Right lung (tissue), 10 donors: ENCODE measurements around the gene GCH1. TPM values are rescaled to one million over a fixed set of nuclear protein-coding genes. Genes with fewer than 3 reads are reported as not detected.
"Not testable (repeated sequence)": the region's sequence is repeated elsewhere in the genome, so short reads cannot be mapped to it uniquely, and the experiment has no call there.

Experiments
- DNase-seq, 2 donors: peaks; one replicate each; pipeline ENCODE4 v3.0.0-alpha.2; 2013
- long read RNA-seq, 8 donors: transcript quantifications; one replicate each; lab custom pipeline, GENCODE V29; 2026
- polyA plus RNA-seq, 5 donors: library from polyadenylated mRNA; unstranded; fragments of 120-200 nt; gene quantifications; one replicate each; pipeline versions ENCODE4 v1.2.1 to v1.2.3, GENCODE V29; 2013; ENCODE audit warnings: inconsistent platforms in 1 of 5, low replicate concordance in 1 of 5; ENCODE audit not compliant: insufficient read length in 5 of 5, insufficient read depth in 1 of 5

GCH1 gene
- polyA plus RNA-seq, result 1 to 10 TPM; 5.6 to 8.1 (median 6.0) TPM
- long read RNA-seq, donor 1, partial matches to known transcripts, result 0 of 2 reads
- long read RNA-seq, donor 1, other reads (novel, unspliced or antisense), result 0 of 2 reads
- long read RNA-seq, donor 2, partial matches to known transcripts, result 0 of 2 reads
- long read RNA-seq, donor 2, other reads (novel, unspliced or antisense), result 0 of 2 reads
- long read RNA-seq, donor 3, partial matches to known transcripts, result 0 of 2 reads
- long read RNA-seq, donor 3, other reads (novel, unspliced or antisense), result 0 of 2 reads
- long read RNA-seq, donor 4, partial matches to known transcripts, result 0 of 2 reads
- long read RNA-seq, donor 4, other reads (novel, unspliced or antisense), result 0 of 2 reads
- long read RNA-seq, donor 5, result 0 reads
- long read RNA-seq, donor 6, partial matches to known transcripts, result 0 of 1 reads
- long read RNA-seq, donor 6, other reads (novel, unspliced or antisense), result 0 of 1 reads
- long read RNA-seq, donor 7, result 0 reads
- long read RNA-seq, donor 8, result 0 reads

- DNase-seq, result peak; percentile 69 to 70
Measured at GRCh38 chr14:54902521-54903420, at the start of gene GCH1. GCH1 (minus strand) TSS chr14:54902826; CDS start chr14:54902663, 163 bp downstream.

- DNase-seq, result no peak
Measured at GRCh38 chr14:54947230-54947629, 44.6 kb upstream of the GCH1 start.

GRCh38 chr14:54946500-54946899, 43.9 kb upstream of the GCH1 start:
- DNase-seq, result no peak

- no peak for DNase-seq
Measured at GRCh38 chr14:54944737-54945391, 42.2 kb upstream of the GCH1 start.

- DNase-seq, result no peak
Measured at GRCh38 chr14:54942913-54943312, 40.3 kb upstream of the GCH1 start.

GRCh38 chr14:54936816-54937215, 34.2 kb upstream of the GCH1 start:
- no peak for DNase-seq

GRCh38 chr14:54935958-54936357, 33.3 kb upstream of the GCH1 start:
- no peak for DNase-seq

GRCh38 chr14:54935100-54935499, 32.5 kb upstream of the GCH1 start:
- no peak for DNase-seq

GRCh38 chr14:54933006-54933405, 30.4 kb upstream of the GCH1 start:
- no peak for DNase-seq

- DNase-seq, result no peak
Measured at GRCh38 chr14:54931598-54932340, 29.1 kb upstream of the GCH1 start.

- no peak for DNase-seq
Measured at GRCh38 chr14:54931101-54931500, 28.5 kb upstream of the GCH1 start.

- no peak for DNase-seq
Measured at GRCh38 chr14:54929556-54929955, 26.9 kb upstream of the GCH1 start.

- no peak for DNase-seq
Measured at GRCh38 chr14:54928216-54928615, 25.6 kb upstream of the GCH1 start.

GRCh38 chr14:54927551-54927950, 24.9 kb upstream of the GCH1 start:
- no peak for DNase-seq

GRCh38 chr14:54926570-54926969, 23.9 kb upstream of the GCH1 start:
- not testable (repeated sequence) for DNase-seq

- no peak for DNase-seq
Measured at GRCh38 chr14:54922598-54922997, 20.0 kb upstream of the GCH1 start.

GRCh38 chr14:54920052-54920451, 17.4 kb upstream of the GCH1 start:
- no peak for DNase-seq

- no peak for DNase-seq
Measured at GRCh38 chr14:54919330-54919729, 16.7 kb upstream of the GCH1 start.

GRCh38 chr14:54918427-54918826, 15.8 kb upstream of the GCH1 start:
- DNase-seq, result no peak

- DNase-seq, result no peak
Measured at GRCh38 chr14:54916101-54916500, 13.5 kb upstream of the GCH1 start.
